Glutamatergic neuron (in vitro differentiated cells): ENCODE results near the gene CDC25A. TPM values are rescaled to one million over a fixed set of nuclear protein-coding genes. Genes with fewer than 3 reads are reported as not detected.

ENCODE experiments used
- DNase-seq: peaks from one replicate; pipeline ENCODE4 v3.0.0; 2022
- H3K27ac Mint-ChIP-seq: one replicate; pipeline ENCODE4 v1.8.0; 2020; ENCODE audit warnings: mild to moderate bottlenecking, mixed read lengths, inconsistent platforms; ENCODE audit not compliant: unreplicated experiment
- H3K27me3 Mint-ChIP-seq: one replicate; pipeline ENCODE4 v1.8.0; 2020; ENCODE audit warnings: mild to moderate bottlenecking, moderate library complexity, mixed read lengths, inconsistent platforms; ENCODE audit not compliant: unreplicated experiment
- H3K36me3 Mint-ChIP-seq: one replicate; pipeline ENCODE4 v1.8.0; 2020; ENCODE audit warnings: mild to moderate bottlenecking, mixed read lengths, inconsistent platforms; ENCODE audit not compliant: unreplicated experiment
- H3K4me1 Mint-ChIP-seq: one replicate; pipeline ENCODE4 v1.8.0; 2020; ENCODE audit warnings: mild to moderate bottlenecking, low read depth, mixed read lengths, inconsistent platforms; ENCODE audit not compliant: unreplicated experiment
- H3K4me3 Mint-ChIP-seq: one replicate; pipeline ENCODE4 v1.8.0; 2020; ENCODE audit warnings: mild to moderate bottlenecking, mixed read lengths, inconsistent platforms; ENCODE audit not compliant: unreplicated experiment
- H3K9me3 Mint-ChIP-seq: one replicate; pipeline ENCODE4 v1.8.0; 2020; ENCODE audit warnings: mild to moderate bottlenecking, moderate library complexity, mixed read lengths, inconsistent platforms; ENCODE audit not compliant: unreplicated experiment
- CTCF ChIP-seq: fragments of 200-600 bp; sonication (generic); IDR thresholded peaks from one replicate; pipeline ENCODE4 v1.5.0; 2021; ENCODE audit not compliant: partially characterized antibody, unreplicated experiment
- total RNA-seq: library from RNA; stranded (reverse); fragmentation: NEBNext Ultra II Directional; extraction: Animal tissue kit (Norgen Biotek cat#: 25700); gene quantifications from one replicate; pipeline ENCODE4 v1.2.1, GENCODE V29; 2021; ENCODE audit not compliant: unreplicated experiment

CDC25A gene
- total RNA-seq, 1 donor from 2014 or later: 11.8 TPM

GRCh38 chr3:48187579-48188265 is 495 bp downstream of the CDC25A start:
- Mint-ChIP-seq H3K27me3 (peaks cover 10% of the 10 kb centered on the region), H3K27ac (no peak overlapping the region), H3K9me3 (peaks cover 6% of the 10 kb centered on the region), H3K36me3 (no peaks in the 10 kb centered on the region), H3K4me3 (peak overlapping the region; percentile 95), H3K4me1 (peaks cover 8% of the 10 kb centered on the region)
- DNase-seq: peak; percentile 82
- no peak for TF ChIP-seq CTCF

GRCh38 chr3:48187301-48187578 is 977 bp downstream of the CDC25A start:
- H3K9me3 Mint-ChIP-seq: peaks cover 6% of the 10 kb centered on the region
- H3K36me3 Mint-ChIP-seq: no peaks in the 10 kb centered on the region
- peaks cover 10% of the 10 kb centered on the region for H3K27me3 Mint-ChIP-seq
- peak overlapping the region; percentile 86 for H3K27ac Mint-ChIP-seq
- H3K4me1 Mint-ChIP-seq: peaks cover 8% of the 10 kb centered on the region
- H3K4me3 Mint-ChIP-seq: peak overlapping the region; percentile 95
- DNase-seq: no peak
- TF ChIP-seq CTCF: no peak

- peaks cover 10% of the 10 kb centered on the region for H3K27me3 Mint-ChIP-seq
- H3K27ac Mint-ChIP-seq: peak overlapping the region; percentile 86
- peak overlapping the region; percentile 95 for H3K4me3 Mint-ChIP-seq
- H3K36me3 Mint-ChIP-seq: no peaks in the 10 kb centered on the region
- H3K9me3 Mint-ChIP-seq: peaks cover 6% of the 10 kb centered on the region
- DNase-seq: no peak
- no peak for TF ChIP-seq CTCF
- H3K4me1 Mint-ChIP-seq: peaks cover 8% of the 10 kb centered on the region
These were observed 1.5 kb downstream of the CDC25A start for GRCh38 chr3:48186631-48187300.

DNA sequence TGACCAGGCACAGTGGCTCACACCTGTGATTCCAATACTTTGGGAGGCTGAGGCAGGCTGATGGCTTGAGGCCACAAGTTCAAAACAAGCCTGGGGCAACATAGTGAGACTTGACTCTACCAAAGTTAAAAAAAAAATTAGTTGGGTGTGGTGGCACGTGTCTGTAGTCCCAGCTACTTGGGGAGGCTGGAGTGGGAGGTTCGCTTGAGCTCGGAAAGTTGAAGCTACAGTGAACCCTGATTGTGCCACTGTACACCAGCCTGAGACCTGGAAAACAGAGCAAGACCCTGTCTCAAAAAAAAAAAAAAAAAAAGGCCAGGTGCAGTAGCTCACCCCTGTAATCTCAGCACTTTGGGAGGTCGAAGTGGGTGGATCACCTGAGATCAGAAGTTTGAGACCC is 3.1 kb downstream of the CDC25A start:
- no peak overlapping the region for H3K4me3 Mint-ChIP-seq
- no peak for TF ChIP-seq CTCF
- no peak overlapping the region for H3K27ac Mint-ChIP-seq
- peaks cover 8% of the 10 kb centered on the region for H3K4me1 Mint-ChIP-seq
- H3K27me3 Mint-ChIP-seq: peaks cover 10% of the 10 kb centered on the region
- no peaks in the 10 kb centered on the region for H3K36me3 Mint-ChIP-seq
- H3K9me3 Mint-ChIP-seq: peaks cover 5% of the 10 kb centered on the region
- no peak for DNase-seq

- TF ChIP-seq CTCF: no peak
- peaks cover 8% of the 10 kb centered on the region for H3K4me1 Mint-ChIP-seq
- peaks cover 6% of the 10 kb centered on the region for H3K27me3 Mint-ChIP-seq
- DNase-seq: no peak
- H3K36me3 Mint-ChIP-seq: no peaks in the 10 kb centered on the region
- H3K9me3 Mint-ChIP-seq: peaks cover 2% of the 10 kb centered on the region
- no peak overlapping the region for H3K4me3 Mint-ChIP-seq
- H3K27ac Mint-ChIP-seq: no peak overlapping the region
These were observed 3.9 kb downstream of the CDC25A start for GRCh38 chr3:48184299-48184698.
